ENCODE results near the gene PGA4. TPM values are rescaled to one million over a fixed set of nuclear protein-coding genes. Genes with fewer than 3 reads are reported as not detected.
A peak's percentile ranks its signal among the peaks of the same experiment; 100 is the strongest.

PGA4 gene
- total and polyA plus RNA-seq, 9 of the 15 experiments (the other 6 are each of a cell fraction or from before 2014, with no cell fraction given) = not detected

DNA sequence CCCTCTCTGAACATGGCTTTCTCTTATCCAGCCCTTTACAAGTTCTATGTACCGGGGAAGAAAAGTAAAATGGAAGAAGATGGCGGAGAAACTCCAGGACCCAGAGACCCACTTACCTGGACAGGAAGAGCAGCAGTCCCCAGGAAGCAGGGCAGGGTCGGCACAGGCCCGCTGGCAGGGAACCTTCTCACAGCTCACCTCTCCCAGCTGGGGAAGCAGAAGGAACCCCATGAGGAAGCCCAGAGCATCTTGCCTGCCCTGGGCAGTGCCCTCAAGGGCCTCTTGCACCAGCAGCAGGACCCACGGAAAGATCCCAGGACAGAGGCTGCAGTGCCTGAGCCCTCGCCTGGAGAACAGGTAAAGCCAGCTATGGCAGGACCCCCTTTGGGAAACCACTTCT, 42.2 kb downstream of the PGA4 start:
- no peak overlapping the region for H3K4me2 ChIP-seq (ENCODE audit: insufficient read depth, low read length)
- TF ChIP-seq, protein P1, sequence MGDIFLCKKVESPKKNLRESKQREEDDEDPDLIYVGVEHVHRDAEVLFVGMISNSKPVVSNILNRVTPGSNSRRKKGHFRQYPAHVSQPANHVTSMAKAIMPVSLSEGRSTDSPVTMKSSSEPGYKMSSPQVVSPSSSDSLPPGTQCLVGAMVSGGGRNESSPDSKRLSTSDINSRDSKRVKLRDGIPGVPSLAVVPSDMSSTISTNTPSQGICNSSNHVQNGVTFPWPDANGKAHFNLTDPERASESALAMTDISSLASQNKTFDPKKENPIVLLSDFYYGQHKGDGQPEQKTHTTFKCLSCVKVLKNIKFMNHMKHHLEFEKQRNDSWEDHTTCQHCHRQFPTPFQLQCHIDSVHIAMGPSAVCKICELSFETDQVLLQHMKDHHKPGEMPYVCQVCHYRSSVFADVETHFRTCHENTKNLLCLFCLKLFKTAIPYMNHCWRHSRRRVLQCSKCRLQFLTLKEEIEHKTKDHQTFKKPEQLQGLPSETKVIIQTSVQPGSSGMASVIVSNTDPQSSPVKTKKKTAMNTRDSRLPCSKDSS (IDR thresholded peaks at IDR 0.05; ENCODE audit: low read depth, partially characterized antibody) = no peak
- TF ChIP-seq, protein P2, sequence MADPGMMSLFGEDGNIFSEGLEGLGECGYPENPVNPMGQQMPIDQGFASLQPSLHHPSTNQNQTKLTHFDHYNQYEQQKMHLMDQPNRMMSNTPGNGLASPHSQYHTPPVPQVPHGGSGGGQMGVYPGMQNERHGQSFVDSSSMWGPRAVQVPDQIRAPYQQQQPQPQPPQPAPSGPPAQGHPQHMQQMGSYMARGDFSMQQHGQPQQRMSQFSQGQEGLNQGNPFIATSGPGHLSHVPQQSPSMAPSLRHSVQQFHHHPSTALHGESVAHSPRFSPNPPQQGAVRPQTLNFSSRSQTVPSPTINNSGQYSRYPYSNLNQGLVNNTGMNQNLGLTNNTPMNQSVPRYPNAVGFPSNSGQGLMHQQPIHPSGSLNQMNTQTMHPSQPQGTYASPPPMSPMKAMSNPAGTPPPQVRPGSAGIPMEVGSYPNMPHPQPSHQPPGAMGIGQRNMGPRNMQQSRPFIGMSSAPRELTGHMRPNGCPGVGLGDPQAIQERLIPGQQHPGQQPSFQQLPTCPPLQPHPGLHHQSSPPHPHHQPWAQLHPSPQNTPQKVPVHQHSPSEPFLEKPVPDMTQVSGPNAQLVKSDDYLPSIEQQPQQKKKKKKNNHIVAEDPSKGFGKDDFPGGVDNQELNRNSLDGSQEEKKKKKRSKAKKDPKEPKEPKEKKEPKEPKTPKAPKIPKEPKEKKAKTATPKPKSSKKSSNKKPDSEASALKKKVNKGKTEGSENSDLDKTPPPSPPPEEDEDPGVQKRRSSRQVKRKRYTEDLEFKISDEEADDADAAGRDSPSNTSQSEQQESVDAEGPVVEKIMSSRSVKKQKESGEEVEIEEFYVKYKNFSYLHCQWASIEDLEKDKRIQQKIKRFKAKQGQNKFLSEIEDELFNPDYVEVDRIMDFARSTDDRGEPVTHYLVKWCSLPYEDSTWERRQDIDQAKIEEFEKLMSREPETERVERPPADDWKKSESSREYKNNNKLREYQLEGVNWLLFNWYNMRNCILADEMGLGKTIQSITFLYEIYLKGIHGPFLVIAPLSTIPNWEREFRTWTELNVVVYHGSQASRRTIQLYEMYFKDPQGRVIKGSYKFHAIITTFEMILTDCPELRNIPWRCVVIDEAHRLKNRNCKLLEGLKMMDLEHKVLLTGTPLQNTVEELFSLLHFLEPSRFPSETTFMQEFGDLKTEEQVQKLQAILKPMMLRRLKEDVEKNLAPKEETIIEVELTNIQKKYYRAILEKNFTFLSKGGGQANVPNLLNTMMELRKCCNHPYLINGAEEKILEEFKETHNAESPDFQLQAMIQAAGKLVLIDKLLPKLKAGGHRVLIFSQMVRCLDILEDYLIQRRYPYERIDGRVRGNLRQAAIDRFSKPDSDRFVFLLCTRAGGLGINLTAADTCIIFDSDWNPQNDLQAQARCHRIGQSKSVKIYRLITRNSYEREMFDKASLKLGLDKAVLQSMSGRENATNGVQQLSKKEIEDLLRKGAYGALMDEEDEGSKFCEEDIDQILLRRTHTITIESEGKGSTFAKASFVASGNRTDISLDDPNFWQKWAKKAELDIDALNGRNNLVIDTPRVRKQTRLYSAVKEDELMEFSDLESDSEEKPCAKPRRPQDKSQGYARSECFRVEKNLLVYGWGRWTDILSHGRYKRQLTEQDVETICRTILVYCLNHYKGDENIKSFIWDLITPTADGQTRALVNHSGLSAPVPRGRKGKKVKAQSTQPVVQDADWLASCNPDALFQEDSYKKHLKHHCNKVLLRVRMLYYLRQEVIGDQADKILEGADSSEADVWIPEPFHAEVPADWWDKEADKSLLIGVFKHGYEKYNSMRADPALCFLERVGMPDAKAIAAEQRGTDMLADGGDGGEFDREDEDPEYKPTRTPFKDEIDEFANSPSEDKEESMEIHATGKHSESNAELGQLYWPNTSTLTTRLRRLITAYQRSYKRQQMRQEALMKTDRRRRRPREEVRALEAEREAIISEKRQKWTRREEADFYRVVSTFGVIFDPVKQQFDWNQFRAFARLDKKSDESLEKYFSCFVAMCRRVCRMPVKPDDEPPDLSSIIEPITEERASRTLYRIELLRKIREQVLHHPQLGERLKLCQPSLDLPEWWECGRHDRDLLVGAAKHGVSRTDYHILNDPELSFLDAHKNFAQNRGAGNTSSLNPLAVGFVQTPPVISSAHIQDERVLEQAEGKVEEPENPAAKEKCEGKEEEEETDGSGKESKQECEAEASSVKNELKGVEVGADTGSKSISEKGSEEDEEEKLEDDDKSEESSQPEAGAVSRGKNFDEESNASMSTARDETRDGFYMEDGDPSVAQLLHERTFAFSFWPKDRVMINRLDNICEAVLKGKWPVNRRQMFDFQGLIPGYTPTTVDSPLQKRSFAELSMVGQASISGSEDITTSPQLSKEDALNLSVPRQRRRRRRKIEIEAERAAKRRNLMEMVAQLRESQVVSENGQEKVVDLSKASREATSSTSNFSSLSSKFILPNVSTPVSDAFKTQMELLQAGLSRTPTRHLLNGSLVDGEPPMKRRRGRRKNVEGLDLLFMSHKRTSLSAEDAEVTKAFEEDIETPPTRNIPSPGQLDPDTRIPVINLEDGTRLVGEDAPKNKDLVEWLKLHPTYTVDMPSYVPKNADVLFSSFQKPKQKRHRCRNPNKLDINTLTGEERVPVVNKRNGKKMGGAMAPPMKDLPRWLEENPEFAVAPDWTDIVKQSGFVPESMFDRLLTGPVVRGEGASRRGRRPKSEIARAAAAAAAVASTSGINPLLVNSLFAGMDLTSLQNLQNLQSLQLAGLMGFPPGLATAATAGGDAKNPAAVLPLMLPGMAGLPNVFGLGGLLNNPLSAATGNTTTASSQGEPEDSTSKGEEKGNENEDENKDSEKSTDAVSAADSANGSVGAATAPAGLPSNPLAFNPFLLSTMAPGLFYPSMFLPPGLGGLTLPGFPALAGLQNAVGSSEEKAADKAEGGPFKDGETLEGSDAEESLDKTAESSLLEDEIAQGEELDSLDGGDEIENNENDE (IDR thresholded peaks at IDR 0.05; ENCODE audit: low read depth, low read length) = no peak
- TF ChIP-seq MYBL2 (IDR thresholded peaks at IDR 0.05; ENCODE audit: low read depth) = no peak
- TF ChIP-seq MYBL2 (CRISPR knock-in tag; IDR thresholded peaks at IDR 0.05; ENCODE audit: borderline replicate concordance) = no peak
- H3K4me3 ChIP-seq = no peak overlapping the region
- BruUV-seq (replicated peaks) = no TSS peak
- no peaks in the 10 kb centered on the region for H4K20me1 ChIP-seq (replicated peaks; ENCODE audit: control insufficient read depth, insufficient read depth, low read length)
- ATAC-seq (no peak), DNase-seq (ENCODE audit: extremely low read depth in 1 of 4, low spot score in 3 of 4) (no peak), FAIRE-seq (no peak)
- in situ Hi-C loops (cut with MboI) (no loop called here), intact Hi-C loops (cut with micrococcal nuclease) (no loop called here)
- no peak overlapping the region for H2AFZ ChIP-seq (ENCODE audit: low read depth, low read length)
- 69% methylated on average over 6 of the region's 6 CpGs for WGBS (ENCODE audit: insufficient coverage, low coverage, missing lambda C conversion rate)
- no peaks in the 10 kb centered on the region for H3K36me3 ChIP-seq (ENCODE audit: control insufficient read depth, insufficient read depth, low read length)
- POLR2A ChIA-PET = interaction anchor here (0.6 to 1.2 kb wide), 2 partner anchors 10 to 468 kb away, joined by 3 to 4 read pairs; no protein-coding TSS in a partner anchor
- H3K9me3 ChIP-seq (replicated peaks; ENCODE audit: control insufficient read depth, insufficient read depth, low read depth, low read length) = no peaks in the 10 kb centered on the region
- no peaks in the 10 kb centered on the region for H3K9me1 ChIP-seq (ENCODE audit: control insufficient read depth, insufficient read depth, low read length)
- no peak overlapping the region for H3K27ac ChIP-seq (ENCODE audit: extremely low read depth, low read depth, low read length)
- H3K4me1 ChIP-seq (replicated peaks in 1 of 2; ENCODE audit: control insufficient read depth in 2 of 2, insufficient read depth in 2 of 2, low read length in 2 of 2) = peaks cover 15 to 30% of the 10 kb centered on the region in 2 experiments; a peak in 4 of 5 replicates
- no peaks in the 10 kb centered on the region for H3K27me3 ChIP-seq (ENCODE audit: control insufficient read depth in 2 of 2, insufficient read depth in 2 of 2, low read length in 2 of 2)
- 0 out of 4 replicates have a peak overlapping the region, but pooled peaks of 1 of the 2 experiments have one; percentile 3 for H3K9ac ChIP-seq (ENCODE audit: insufficient read depth in 1 of 2, low read depth in 2 of 2, low read length in 2 of 2)
- H3K79me2 ChIP-seq (ENCODE audit: control insufficient read depth, insufficient read depth, low read length) = no peaks in the 10 kb centered on the region
- CTCF ChIA-PET (ENCODE audit: low intra/inter-chr PET ratio) = no interaction called here

Measured in K562 (cell line).